Measurements from ENCODE around the gene MAGEF1. TPM values are rescaled to one million over a fixed set of nuclear protein-coding genes. Genes with fewer than 3 reads are reported as not detected.

The MAGEF1 gene
- total and polyA plus RNA-seq, 10 of the 15 experiments (the other 5 are each of a cell fraction or from before 2014, with no cell fraction given) = 2.3 to 62.2 (median 27.1) TPM

DNA sequence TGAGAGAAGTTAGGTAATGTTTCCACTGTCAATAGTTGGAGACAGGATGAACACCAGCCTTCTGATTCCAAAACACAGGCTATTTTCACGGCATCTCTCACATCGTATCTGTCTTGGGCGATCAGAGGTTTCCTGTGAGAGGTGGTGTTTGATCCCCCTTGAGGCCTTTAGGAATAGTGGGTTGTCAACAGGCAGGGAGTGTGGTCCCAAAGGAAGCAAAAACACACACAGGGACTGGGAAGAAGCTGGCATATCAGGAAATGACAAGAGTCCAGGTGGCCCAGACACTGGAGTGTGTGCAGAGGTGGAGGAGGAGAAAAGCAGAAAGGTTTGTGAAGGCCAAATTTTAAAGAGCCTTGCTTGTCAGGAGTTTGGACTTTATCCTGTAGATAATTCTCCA, 6.6 kb upstream of the MAGEF1 start:
- no peaks in the 10 kb centered on the region for H4K20me1 ChIP-seq (ENCODE audit: control insufficient read depth, insufficient read depth)
- no peaks in the 10 kb centered on the region for H3K9me3 ChIP-seq (replicated peaks; ENCODE audit: control insufficient read depth, insufficient read depth, low read length)
- WGBS (ENCODE audit: insufficient coverage, insufficient replicate concordance, low lambda C conversion rate, missing lambda C conversion rate) = 71% methylated on average over 3 of the region's 3 CpGs
- H3K4me1 ChIP-seq (ENCODE audit: control insufficient read depth, insufficient read depth, low read length) = no peaks in the 10 kb centered on the region
- H3K36me3 ChIP-seq (ENCODE audit: control insufficient read depth in 2 of 2, insufficient read depth in 2 of 2, low read length in 1 of 2) = no peaks in the 10 kb centered on the region
- POLR2A ChIA-PET = no interaction called here
- TF ChIP-seq CREB1 (IDR thresholded peaks at IDR 0.05; ENCODE audit: low read depth) = no peak
- no peak for TF ChIP-seq SREBF1 (IDR thresholded peaks at IDR 0.05; ENCODE audit: low read length)
- no peak for TF ChIP-seq SIX5 (IDR thresholded peaks at IDR 0.05; ENCODE audit: low read depth, low read length, severe bottlenecking)
- TF ChIP-seq RBBP5 (conservative IDR thresholded peaks at IDR 0.05) = no peak
- TF ChIP-seq MTA2 (IDR thresholded peaks at IDR 0.05; ENCODE audit: low read depth) = no peak
- TF ChIP-seq NFYA (IDR thresholded peaks at IDR 0.05; ENCODE audit: borderline replicate concordance, low read depth, low read length) = no peak
- no peak for TF ChIP-seq JUND (IDR thresholded peaks at IDR 0.05; ENCODE audit: low read depth, low read length)
- TF ChIP-seq CHD1 (IDR thresholded peaks at IDR 0.05; ENCODE audit: low read depth, low read length) = no peak
- no peak for TF ChIP-seq YBX1 (IDR thresholded peaks at IDR 0.05)
- TF ChIP-seq EED (IDR thresholded peaks at IDR 0.05; ENCODE audit: low read depth) = no peak
- TF ChIP-seq BMI1 (IDR thresholded peaks at IDR 0.05; ENCODE audit: borderline replicate concordance) = no peak
- TF ChIP-seq, protein P1, sequence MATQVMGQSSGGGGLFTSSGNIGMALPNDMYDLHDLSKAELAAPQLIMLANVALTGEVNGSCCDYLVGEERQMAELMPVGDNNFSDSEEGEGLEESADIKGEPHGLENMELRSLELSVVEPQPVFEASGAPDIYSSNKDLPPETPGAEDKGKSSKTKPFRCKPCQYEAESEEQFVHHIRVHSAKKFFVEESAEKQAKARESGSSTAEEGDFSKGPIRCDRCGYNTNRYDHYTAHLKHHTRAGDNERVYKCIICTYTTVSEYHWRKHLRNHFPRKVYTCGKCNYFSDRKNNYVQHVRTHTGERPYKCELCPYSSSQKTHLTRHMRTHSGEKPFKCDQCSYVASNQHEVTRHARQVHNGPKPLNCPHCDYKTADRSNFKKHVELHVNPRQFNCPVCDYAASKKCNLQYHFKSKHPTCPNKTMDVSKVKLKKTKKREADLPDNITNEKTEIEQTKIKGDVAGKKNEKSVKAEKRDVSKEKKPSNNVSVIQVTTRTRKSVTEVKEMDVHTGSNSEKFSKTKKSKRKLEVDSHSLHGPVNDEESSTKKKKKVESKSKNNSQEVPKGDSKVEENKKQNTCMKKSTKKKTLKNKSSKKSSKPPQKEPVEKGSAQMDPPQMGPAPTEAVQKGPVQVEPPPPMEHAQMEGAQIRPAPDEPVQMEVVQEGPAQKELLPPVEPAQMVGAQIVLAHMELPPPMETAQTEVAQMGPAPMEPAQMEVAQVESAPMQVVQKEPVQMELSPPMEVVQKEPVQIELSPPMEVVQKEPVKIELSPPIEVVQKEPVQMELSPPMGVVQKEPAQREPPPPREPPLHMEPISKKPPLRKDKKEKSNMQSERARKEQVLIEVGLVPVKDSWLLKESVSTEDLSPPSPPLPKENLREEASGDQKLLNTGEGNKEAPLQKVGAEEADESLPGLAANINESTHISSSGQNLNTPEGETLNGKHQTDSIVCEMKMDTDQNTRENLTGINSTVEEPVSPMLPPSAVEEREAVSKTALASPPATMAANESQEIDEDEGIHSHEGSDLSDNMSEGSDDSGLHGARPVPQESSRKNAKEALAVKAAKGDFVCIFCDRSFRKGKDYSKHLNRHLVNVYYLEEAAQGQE (IDR thresholded peaks at IDR 0.05; ENCODE audit: low read depth, low read length) = no peak
- no TSS peak for BruUV-seq (replicated peaks)
- intact Hi-C loops (cut with micrococcal nuclease; ENCODE audit: unreplicated experiment) = no loop called here
- DNase-seq (ENCODE audit: low read depth, low spot score) = no peak
- CTCF ChIA-PET = interaction anchor here (1.4 kb wide), 1 partner anchor 24 kb away, joined by 4 read pairs; no protein-coding TSS in a partner anchor
- no peak overlapping the region for H3K4me2 ChIP-seq (ENCODE audit: control insufficient read depth, insufficient read depth)
- in situ Hi-C loops (cut with MboI) = no loop called here
- no peak for FAIRE-seq
- RAD21 ChIA-PET (ENCODE audit: unreplicated experiment) = no interaction called here
- no peak overlapping the region for H3K9ac ChIP-seq (ENCODE audit: control insufficient read depth, insufficient read depth, low read length)
- no peak overlapping the region for H3K27ac ChIP-seq (ENCODE audit: control insufficient read depth, insufficient read depth)
- H3K79me2 ChIP-seq (ENCODE audit: control insufficient read depth, insufficient read depth, low read length) = no peaks in the 10 kb centered on the region
- SMC1A ChIA-PET (ENCODE audit: uncharacterized antibody, unreplicated experiment) = no interaction called here
- ATAC-seq = no peak
- no peak overlapping the region for H2AFZ ChIP-seq (ENCODE audit: control insufficient read depth, low read depth, low read length)
- H3K4me3 ChIP-seq = no peak overlapping the region
- 0 out of 4 replicates have a peak, but pooled peaks cover 0 to 3% of the 10 kb centered on the region in 2 experiments for H3K27me3 ChIP-seq (replicated peaks in 1 of 2; ENCODE audit: control insufficient read depth in 2 of 2, insufficient read depth in 2 of 2, low read length in 1 of 2)

All from GM12878 (cell line).